Gastroesophageal sphincter (tissue), 3 donors: ENCODE results near the gene OPTC.
A peak's percentile ranks its signal among the peaks of the same experiment; 100 is the strongest.

ENCODE experiments used
- POLR2A ChIP-seq, 2 donors: fragments of 450-650 bp; IDR thresholded peaks; one replicate each; pipeline ENCODE4 v1.6.1; 2017; ENCODE audit warnings: antibody characterized with exemption in 2 of 2, mild to moderate bottlenecking in 2 of 2, moderate library complexity in 1 of 2
- POLR2AphosphoS5 ChIP-seq: sonication (generic); formaldehyde crosslinking; IDR thresholded peaks from one replicate; pipeline ENCODE4 v1.6.1; 2017; ENCODE audit warnings: antibody characterized with exemption
- TF ChIP-seq, protein P1 (sequence below), 4 experiments: fragments of 200-600 bp in 2 of 4; fragments of 450-650 bp in 2 of 4; sonication (generic) in 1 of 4; IDR thresholded peaks; one replicate each; pipeline ENCODE4 v1.5.1; 2017 to 2019; ENCODE audit warnings: antibody characterized with exemption in 4 of 4, mild to moderate bottlenecking in 2 of 4, moderate library complexity in 2 of 4

DNA sequence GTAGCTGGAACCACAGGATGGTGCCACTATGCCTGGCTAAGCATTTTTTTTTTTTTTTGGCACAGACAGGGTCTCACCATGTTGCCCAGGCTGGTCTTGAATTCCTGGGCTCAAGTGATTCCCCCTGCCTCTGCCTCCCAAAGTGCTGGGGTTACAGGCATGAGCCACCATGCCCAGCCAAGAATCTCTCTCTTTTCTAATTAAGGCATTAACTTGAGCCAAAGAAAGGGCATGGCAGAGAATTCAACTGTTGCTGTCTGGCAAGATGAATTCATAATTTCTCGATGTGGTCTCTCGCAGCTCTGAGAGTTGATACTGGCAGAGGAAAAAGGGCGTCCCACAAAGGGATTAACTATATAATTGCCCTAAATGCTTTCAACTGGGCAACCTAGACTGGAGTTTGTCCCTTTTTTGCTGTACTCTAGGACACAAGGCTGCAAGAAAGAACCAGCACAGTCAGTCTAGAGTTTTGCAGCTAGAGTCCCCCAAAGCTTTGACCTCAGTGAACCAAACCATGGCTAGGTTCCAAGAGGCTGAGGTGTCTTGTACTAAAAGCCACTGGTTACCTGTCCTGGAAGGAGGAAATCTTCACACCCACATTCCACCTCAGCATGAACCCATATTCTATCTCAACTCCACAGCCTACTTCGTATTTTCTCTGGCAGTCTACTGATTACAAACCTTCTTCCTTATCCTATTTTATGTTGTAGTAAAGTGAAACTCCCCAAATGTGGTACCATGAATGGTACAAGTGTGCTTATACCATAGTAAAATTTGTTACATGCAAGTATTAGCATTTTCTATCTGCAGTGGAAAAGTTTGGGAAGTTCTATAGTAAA, 51.2 kb downstream of the OPTC start:
- TF ChIP-seq, protein P1, sequence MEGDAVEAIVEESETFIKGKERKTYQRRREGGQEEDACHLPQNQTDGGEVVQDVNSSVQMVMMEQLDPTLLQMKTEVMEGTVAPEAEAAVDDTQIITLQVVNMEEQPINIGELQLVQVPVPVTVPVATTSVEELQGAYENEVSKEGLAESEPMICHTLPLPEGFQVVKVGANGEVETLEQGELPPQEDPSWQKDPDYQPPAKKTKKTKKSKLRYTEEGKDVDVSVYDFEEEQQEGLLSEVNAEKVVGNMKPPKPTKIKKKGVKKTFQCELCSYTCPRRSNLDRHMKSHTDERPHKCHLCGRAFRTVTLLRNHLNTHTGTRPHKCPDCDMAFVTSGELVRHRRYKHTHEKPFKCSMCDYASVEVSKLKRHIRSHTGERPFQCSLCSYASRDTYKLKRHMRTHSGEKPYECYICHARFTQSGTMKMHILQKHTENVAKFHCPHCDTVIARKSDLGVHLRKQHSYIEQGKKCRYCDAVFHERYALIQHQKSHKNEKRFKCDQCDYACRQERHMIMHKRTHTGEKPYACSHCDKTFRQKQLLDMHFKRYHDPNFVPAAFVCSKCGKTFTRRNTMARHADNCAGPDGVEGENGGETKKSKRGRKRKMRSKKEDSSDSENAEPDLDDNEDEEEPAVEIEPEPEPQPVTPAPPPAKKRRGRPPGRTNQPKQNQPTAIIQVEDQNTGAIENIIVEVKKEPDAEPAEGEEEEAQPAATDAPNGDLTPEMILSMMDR (IDR thresholded peaks at IDR 0.05), result no peak
- TF ChIP-seq POLR2A (IDR thresholded peaks at IDR 0.05) (no peak), POLR2AphosphoS5 (peak; percentile 32)
